ENCODE measurements around the gene PLVAP. TPM values are rescaled to one million over a fixed set of nuclear protein-coding genes. Genes with fewer than 3 reads are reported as not detected.

PLVAP gene
- total and polyA plus RNA-seq, 9 of the 15 experiments (the other 6 are each of a cell fraction or from before 2014, with no cell fraction given): 0.09 to 0.84 (median 0.51) TPM; not detected in 4

- TF ChIP-seq CEBPZ (IDR thresholded peaks at IDR 0.05; ENCODE audit: borderline replicate concordance, low read depth, low read length): no peak
- 0 out of 4 replicates have a peak, but pooled peaks of 1 of the 2 experiments have one; percentile 12 for TF ChIP-seq FOXA3 (CRISPR knock-in tag; conservative IDR thresholded peaks at IDR 0.05 in 1 of 2, IDR thresholded peaks at IDR 0.05 in 1 of 2)
- no peak for TF ChIP-seq TFAP4 (CRISPR knock-in tag; IDR thresholded peaks at IDR 0.05; ENCODE audit: borderline replicate concordance)
- TF ChIP-seq GATA2 (CRISPR knock-in tag; IDR thresholded peaks at IDR 0.05): no peak
- peak; percentile 46 for TF ChIP-seq TCF3 (CRISPR knock-in tag; IDR thresholded peaks at IDR 0.05)
- TF ChIP-seq ZNF121 (CRISPR knock-in tag; conservative IDR thresholded peaks at IDR 0.05): no peak
- no peak for TF ChIP-seq CEBPB (tag; IDR thresholded peaks at IDR 0.05)
- peak; percentile 58; the same call in 1 of the 2 replicates for TF ChIP-seq ZNF395 (CRISPR knock-in tag; IDR thresholded peaks at IDR 0.05)
- TF ChIP-seq ZFP30 (CRISPR knock-in tag; IDR thresholded peaks at IDR 0.05; ENCODE audit: borderline replicate concordance): no peak
- TF ChIP-seq ZNF232 (CRISPR knock-in tag; IDR thresholded peaks at IDR 0.05): no peak
- TF ChIP-seq E2F5 (CRISPR knock-in tag; IDR thresholded peaks at IDR 0.05): 0 out of 2 replicates have a peak, but pooled peaks have one; percentile 6
- 0 out of 2 replicates have a peak, but pooled peaks have one; percentile 23 for TF ChIP-seq KLF6 (CRISPR knock-in tag; IDR thresholded peaks at IDR 0.05; ENCODE audit: borderline replicate concordance)
- TF ChIP-seq BRD9 (IDR thresholded peaks at IDR 0.05; ENCODE audit: low read depth, partially characterized antibody): no peak
- TF ChIP-seq GABPB1 (CRISPR knock-in tag; IDR thresholded peaks at IDR 0.05): no peak
- peak in 1 of 2 experiments; percentile 1; a peak in 1 of 4 replicates for TF ChIP-seq SIN3A (IDR thresholded peaks at IDR 0.05; ENCODE audit: borderline replicate concordance in 2 of 2, control insufficient read depth in 1 of 2, low read depth in 2 of 2, low read length in 2 of 2)
- TF ChIP-seq ZNF263 (CRISPR knock-in tag; IDR thresholded peaks at IDR 0.05; ENCODE audit: borderline replicate concordance): no peak
- TF ChIP-seq XRCC3 (IDR thresholded peaks at IDR 0.05): no peak
These were observed 29.1 kb upstream of the PLVAP start (continued) for GRCh38 chr19:17406046-17406886.

All from K562 (cell line).